LNCAP (cell line): Measurements from ENCODE around the gene SDR42E2.

Experiments
- TF ChIP-seq, protein P1 (sequence below): fragments of 450-650 bp; IDR thresholded peaks from 2 replicates; pipeline ENCODE4 v1.5.1; 2017; ENCODE audit warnings: mild to moderate bottlenecking

Gene SDR42E2

DNA sequence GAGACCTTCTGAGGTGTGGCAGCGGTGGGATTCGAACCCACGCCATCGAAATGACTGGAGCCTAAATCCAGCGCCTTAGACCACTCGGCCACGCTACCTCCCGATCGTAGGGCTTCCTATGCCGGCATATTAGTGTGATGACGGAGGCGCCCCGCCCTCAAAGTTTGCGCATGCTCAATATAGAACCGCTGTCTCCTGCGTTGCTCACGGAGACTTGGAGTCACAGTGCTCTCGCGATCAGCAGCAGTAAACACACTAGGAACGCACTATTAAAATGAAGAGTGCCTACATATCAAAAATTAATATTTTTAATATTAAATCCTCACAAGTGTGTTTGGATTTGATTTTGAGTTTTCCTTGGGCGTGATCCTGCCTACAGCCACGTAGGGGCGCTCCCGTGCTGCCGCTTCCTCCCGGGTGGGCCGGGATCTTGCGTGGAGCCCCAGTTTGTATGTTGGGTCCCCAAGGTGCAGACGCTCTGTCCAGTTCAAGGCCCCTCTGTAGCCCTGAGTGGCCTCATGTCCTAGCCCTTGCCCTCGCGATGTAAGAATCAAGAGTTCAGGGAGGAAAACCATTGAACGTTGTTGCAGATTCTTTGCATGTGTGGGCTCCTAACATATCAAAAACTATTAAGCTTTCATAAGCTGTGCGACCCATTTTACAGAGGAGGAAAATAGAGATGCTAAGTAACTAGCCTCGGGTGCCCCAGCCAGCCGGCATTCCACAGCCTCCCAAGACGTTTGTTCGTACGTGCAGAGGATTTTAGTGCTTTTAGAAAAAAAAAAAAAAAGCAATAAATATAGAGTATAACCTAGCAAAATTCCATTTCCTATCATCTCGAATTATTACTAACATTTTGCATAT, 33.6 kb downstream of the SDR42E2 start:
- TF ChIP-seq, protein P1, sequence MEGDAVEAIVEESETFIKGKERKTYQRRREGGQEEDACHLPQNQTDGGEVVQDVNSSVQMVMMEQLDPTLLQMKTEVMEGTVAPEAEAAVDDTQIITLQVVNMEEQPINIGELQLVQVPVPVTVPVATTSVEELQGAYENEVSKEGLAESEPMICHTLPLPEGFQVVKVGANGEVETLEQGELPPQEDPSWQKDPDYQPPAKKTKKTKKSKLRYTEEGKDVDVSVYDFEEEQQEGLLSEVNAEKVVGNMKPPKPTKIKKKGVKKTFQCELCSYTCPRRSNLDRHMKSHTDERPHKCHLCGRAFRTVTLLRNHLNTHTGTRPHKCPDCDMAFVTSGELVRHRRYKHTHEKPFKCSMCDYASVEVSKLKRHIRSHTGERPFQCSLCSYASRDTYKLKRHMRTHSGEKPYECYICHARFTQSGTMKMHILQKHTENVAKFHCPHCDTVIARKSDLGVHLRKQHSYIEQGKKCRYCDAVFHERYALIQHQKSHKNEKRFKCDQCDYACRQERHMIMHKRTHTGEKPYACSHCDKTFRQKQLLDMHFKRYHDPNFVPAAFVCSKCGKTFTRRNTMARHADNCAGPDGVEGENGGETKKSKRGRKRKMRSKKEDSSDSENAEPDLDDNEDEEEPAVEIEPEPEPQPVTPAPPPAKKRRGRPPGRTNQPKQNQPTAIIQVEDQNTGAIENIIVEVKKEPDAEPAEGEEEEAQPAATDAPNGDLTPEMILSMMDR: peak; percentile 93

DNA sequence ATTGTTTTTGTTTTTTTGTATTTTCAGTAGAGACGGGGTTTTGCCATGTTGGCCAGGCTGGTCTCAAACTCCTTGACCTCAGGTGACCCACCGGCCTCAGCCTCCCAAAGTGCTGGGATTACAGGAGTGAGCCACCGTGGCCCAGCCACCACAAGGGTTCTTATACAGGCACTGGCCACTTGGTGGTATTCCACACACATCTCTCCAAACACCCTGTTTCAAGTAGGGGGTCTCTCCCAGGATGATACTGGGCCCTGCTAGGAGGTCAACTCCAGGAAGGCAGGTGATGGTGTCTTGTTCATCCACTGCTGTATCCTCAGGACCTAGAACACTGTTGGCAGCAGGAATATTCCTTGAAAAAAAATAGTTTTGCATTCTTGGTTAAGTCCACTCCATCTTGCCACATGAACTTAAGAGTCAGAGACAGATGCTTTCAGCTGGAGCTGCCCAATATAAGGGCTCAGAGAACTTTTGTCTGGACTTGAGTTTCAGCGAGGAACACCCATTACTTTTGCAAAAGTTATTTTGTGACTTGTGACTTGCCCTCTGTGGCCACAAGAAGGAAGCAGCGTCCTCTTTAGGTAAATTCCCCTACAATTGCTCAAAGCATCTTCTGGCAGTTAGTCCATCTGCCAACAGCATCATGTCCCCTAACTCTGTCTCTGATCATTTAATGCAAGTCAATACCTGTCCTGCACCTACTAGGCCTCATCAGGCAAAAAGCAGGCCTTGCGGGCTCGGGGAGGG, 36.4 kb downstream of the SDR42E2 start:
- TF ChIP-seq, protein P1: no peak

DNA sequence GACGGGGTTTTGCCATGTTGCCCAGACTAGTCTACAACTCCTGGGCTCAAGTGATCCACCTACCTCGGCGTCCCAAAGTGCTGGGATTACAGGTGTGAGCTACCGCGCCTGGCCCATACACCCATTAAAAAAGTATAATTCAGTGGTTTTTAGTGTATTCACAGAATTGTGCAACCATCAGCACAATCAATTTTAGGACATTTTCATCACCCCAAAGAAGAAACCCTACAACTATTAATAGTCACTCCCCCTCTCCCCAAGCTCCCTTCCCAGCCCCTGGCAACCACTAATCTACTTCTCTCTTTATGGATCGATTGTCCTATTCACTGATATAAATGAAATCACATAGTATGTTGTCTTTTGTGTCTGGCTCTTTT, 39.9 kb downstream of the SDR42E2 start:
- TF ChIP-seq, protein P1: no peak

DNA sequence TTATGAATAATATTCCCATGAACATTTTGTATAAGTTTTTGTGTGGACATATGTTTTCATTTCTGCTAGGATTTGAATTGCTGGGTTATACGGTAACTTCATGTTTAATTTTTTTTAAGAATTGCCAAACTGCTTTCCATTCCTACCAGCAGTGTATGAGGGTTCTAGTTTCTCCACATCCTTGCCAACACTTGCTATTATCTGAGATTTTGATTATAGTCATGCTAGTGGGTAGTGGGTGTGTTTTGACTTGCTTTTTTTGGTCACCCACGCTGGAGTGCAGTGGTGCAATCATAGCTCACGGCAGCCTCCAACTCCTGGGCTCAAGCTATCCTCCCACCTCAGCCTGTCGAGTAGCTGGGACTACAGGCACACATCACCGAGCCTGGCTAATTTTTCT, 40.8 kb downstream of the SDR42E2 start:
- TF ChIP-seq, protein P1: no peak

DNA sequence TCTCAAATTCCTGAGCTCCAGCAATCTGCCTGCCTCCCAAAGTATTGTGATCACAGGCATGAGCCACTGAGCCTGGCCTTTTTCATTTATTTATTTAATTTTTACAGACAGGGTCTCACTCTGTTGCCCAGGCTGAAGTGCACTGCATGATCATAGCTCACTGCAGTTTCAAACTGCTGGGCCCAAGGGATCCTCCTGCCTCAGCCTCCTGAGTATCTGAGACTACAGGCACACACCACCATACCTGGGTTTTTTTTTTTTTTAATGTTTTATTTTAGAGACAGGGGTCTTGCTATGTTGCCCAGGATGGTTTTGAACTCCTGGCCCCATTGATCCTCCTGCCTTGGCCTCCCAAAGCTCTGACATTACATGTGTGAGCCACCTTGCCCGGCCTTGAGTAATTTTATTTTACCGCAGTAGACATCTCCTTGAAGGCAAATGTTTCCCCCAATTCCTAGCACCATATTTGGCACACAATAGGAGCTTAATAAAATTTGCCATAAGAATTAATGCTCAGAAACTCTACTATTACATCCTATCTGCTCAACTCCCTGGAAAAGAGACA, 41.9 kb downstream of the SDR42E2 start:
- TF ChIP-seq, protein P1: no peak

DNA sequence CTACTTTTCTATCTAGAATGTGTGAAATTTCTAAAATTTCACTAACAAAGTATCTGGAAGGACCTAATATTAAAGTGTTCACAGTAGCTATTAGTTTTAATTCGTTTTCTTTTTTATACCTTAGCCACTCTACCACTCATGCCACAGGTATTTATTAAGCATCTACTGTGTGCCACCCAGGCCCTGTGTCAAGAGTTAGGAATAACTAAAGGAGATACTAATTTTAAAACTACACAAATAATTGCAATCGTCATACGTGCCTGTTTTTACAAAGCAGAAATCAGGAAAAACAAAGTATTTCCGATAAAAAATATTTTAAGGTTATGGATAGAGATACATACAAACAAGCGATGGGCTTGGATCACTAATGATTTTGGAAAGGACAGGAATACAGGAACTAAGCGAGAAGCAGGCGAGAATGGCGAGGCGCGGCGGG, 43.3 kb downstream of the SDR42E2 start:
- TF ChIP-seq, protein P1: no peak

DNA sequence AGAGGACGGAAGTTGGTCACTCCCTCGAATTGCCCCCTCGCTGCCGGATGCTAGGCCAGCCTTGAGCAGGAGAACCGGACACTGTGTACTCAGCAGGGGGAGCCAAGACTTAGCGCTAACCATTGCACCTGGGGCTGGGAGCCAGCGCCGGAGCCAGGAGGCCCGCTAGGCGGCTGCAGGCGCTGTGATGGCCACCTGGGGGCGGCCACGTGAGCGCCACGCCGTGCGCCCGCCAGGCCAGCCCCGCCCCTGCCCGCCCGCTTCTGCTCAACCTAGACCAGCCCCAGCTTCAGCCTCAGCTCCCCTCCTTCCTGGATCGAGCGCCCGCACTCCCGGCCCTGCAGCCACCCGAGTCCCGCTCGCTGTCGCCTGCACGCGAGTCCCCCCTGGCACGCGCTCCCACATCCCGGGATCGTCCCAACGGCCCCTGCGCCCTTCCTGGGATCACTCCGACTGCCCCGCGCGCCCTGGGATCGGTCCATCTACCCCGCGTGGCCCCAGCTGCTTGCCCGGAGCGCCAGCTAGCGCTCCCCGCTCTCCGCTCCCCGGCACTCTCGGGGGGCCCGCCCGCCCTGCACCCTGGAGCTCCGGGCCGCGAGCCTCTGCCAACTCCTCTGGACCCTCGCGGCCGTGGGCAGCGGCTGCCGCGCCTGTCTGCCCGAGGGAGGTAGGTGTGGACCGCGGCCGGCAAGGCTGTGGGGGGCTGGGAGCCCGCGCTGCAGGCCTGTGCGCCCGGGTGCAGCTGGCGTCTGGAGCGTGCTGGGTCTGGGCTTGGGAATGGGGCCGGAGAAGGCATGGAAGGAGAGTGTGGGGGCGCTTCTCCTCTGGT, 43.9 kb downstream of the SDR42E2 start, which contains the start of gene EEF2K:
TSS of gene EEF2K (plus strand) at position 266 of the 829 bp plus-strand sequence. CDS start 19,452 bp downstream, outside the sequence.
- TF ChIP-seq, protein P1: peak; percentile 75
